Gastrocnemius medialis (tissue), 4 donors: ENCODE measurements around the gene VASP. TPM values are rescaled to one million over a fixed set of nuclear protein-coding genes. Genes with fewer than 3 reads are reported as not detected.

Source experiments
- ATAC-seq, 2 donors: fragments of 150-250 bp; one replicate each; pipeline ENCODE4 v1.9.1; 2016
- DNase-seq, 2 donors: peaks; one replicate each; pipeline ENCODE4 v3.0.0-alpha.2; 2019
- H3K27ac ChIP-seq, 4 donors: fragments of 200-600 bp; sonication (generic); 1 replicate in 1 of 4; 2 replicates in 3 of 4; pipeline ENCODE4 v1.5.1; 2016 to 2018; ENCODE audit warnings: mild to moderate bottlenecking in 2 of 4, moderate library complexity in 1 of 4
- H3K27me3 ChIP-seq, 3 donors: fragments of 200-600 bp; sonication (generic) in 2 of 3; 1 replicate in 1 of 3; 2 replicates in 2 of 3; pipeline versions ENCODE4 v1.5.1 to v1.6.0; 2016 to 2019; ENCODE audit warnings: mild to moderate bottlenecking in 1 of 3, moderate library complexity in 1 of 3
- H3K36me3 ChIP-seq, 2 donors: fragments of 200-600 bp; sonication (generic) in 1 of 2; one replicate each; pipeline ENCODE4 v1.5.1; 2017 to 2018
- H3K4me1 ChIP-seq, 2 donors: fragments of 200-600 bp; sonication (generic) in 1 of 2; one replicate each; pipeline ENCODE4 v1.5.1; 2016 to 2017; ENCODE audit warnings: mild to moderate bottlenecking in 2 of 2
- H3K4me3 ChIP-seq, 4 donors: fragments of 200-600 bp; sonication (generic) in 3 of 4; 1 replicate in 1 of 4; 2 replicates in 3 of 4; pipeline ENCODE4 v1.5.1; 2016 to 2019; ENCODE audit warnings: mild to moderate bottlenecking in 2 of 4
- H3K9me3 ChIP-seq, 3 donors: fragments of 200-600 bp; sonication (generic) in 2 of 3; 1 replicate in 1 of 3; 2 replicates in 2 of 3; pipeline ENCODE4 v1.5.1; 2016 to 2019
- CTCF ChIP-seq, 5 experiments: fragments of 450-650 bp in 3 of 5; fragments of 200-600 bp in 2 of 5; sonication (generic) in 2 of 5; IDR thresholded peaks in 4 of 5; conservative IDR thresholded peaks in 1 of 5; 1 replicate in 4 of 5; 2 replicates in 1 of 5; pipeline ENCODE4 v1.5.1; 2016 to 2019; ENCODE audit warnings: antibody characterized with exemption in 5 of 5, mild to moderate bottlenecking in 3 of 5, moderate library complexity in 3 of 5
- POLR2A ChIP-seq, 2 donors: fragments of 450-650 bp; IDR thresholded peaks; one replicate each; pipeline ENCODE4 v1.6.1; 2017; ENCODE audit warnings: antibody characterized with exemption in 2 of 2, mild to moderate bottlenecking in 2 of 2, moderate library complexity in 2 of 2
- in situ Hi-C, 4 donors: fragments of 200-750 bp; cut with MboI; loops; one replicate each; pipeline versions ENCODE4 v1.15.0 to v1.8.0; 2017; ENCODE audit warnings: low sequenced_read_pairs in 4 of 4
- intact Hi-C: fragments of 100-400 bp; cut with DNase I; formaldehyde crosslinking; loops from one replicate; pipeline ENCODE4 v1.15.1; 2023; ENCODE audit warnings: low total_unique reads
- total RNA-seq, 4 donors: library from RNA; depleted of rRNA; stranded (reverse); fragments of >200 nt; gene quantifications; one replicate each; pipeline versions ENCODE4 v1.1.0 to v1.2.3, GENCODE V29; 2016

The VASP gene
- total RNA-seq, 4 donors from 2014 or later = 10.2 to 18.2 (median 16.4) TPM

- Histone ChIP-seq H3K27me3 (no peaks in the 10 kb centered on the region), H3K27ac (peak overlapping the region in 1 of 4 donors; percentile 27), H3K4me1 (peaks cover 14 to 16% of the 10 kb centered on the region in 2 donors), H3K4me3 (no peak overlapping the region), H3K36me3 (no peaks in the 10 kb centered on the region), H3K9me3 (no peaks in the 10 kb centered on the region)
- in situ Hi-C loops (no loop called here), intact Hi-C loops (no loop called here)
- DNase-seq (no peak), ATAC-seq (no peak)
- TF ChIP-seq POLR2A (IDR thresholded peaks at IDR 0.05) (no peak), CTCF (IDR thresholded peaks at IDR 0.05 in 4 of 5, conservative IDR thresholded peaks at IDR 0.05 in 1 of 5) (no peak)
Observed at GRCh38 chr19:45472563-45473366, 34.5 kb upstream of the VASP start.

GRCh38 chr19:45473367-45473681 is 34.0 kb upstream of the VASP start:
- ATAC-seq = no peak
- DNase-seq = no peak
- TF ChIP-seq CTCF (IDR thresholded peaks at IDR 0.05 in 4 of 5, conservative IDR thresholded peaks at IDR 0.05 in 1 of 5) = no peak
- TF ChIP-seq POLR2A (IDR thresholded peaks at IDR 0.05) = no peak
- H3K9me3 ChIP-seq = no peaks in the 10 kb centered on the region
- H3K27ac ChIP-seq = no peak overlapping the region
- no peaks in the 10 kb centered on the region for H3K36me3 ChIP-seq
- H3K4me3 ChIP-seq = no peak overlapping the region
- intact Hi-C loops = no loop called here
- H3K4me1 ChIP-seq = peaks cover 15% of the 10 kb centered on the region in 2 donors
- H3K27me3 ChIP-seq = no peaks in the 10 kb centered on the region
- in situ Hi-C loops = no loop called here

- no peaks in the 10 kb centered on the region for H3K36me3 ChIP-seq
- ATAC-seq = no peak
- no peaks in the 10 kb centered on the region for H3K27me3 ChIP-seq
- no peak overlapping the region for H3K27ac ChIP-seq
- H3K4me1 ChIP-seq = peaks cover 10 to 13% of the 10 kb centered on the region in 2 donors
- H3K9me3 ChIP-seq = no peaks in the 10 kb centered on the region
- no peak for DNase-seq
- no peak overlapping the region for H3K4me3 ChIP-seq
- in situ Hi-C loops = no loop called here
- intact Hi-C loops = no loop called here
- TF ChIP-seq CTCF (IDR thresholded peaks at IDR 0.05 in 4 of 5, conservative IDR thresholded peaks at IDR 0.05 in 1 of 5) (no peak), POLR2A (IDR thresholded peaks at IDR 0.05) (no peak)
Observed at GRCh38 chr19:45473682-45474605, 33.3 kb upstream of the VASP start.

GRCh38 chr19:45474606-45475521 is 32.4 kb upstream of the VASP start:
- TF ChIP-seq CTCF (IDR thresholded peaks at IDR 0.05 in 4 of 5, conservative IDR thresholded peaks at IDR 0.05 in 1 of 5) (no peak), POLR2A (IDR thresholded peaks at IDR 0.05) (no peak)
- H3K4me3 ChIP-seq = no peak overlapping the region
- intact Hi-C loops (no loop called here), in situ Hi-C loops (loop anchor here in 2 of 4 donors (5.0 kb wide), 2 partner anchors 33 to 38 kb away; no protein-coding TSS in a partner anchor)
- ATAC-seq (no peak), DNase-seq (no peak)
- no peak overlapping the region for H3K27ac ChIP-seq
- H3K36me3 ChIP-seq = no peaks in the 10 kb centered on the region
- peaks cover 9 to 11% of the 10 kb centered on the region in 2 donors for H3K4me1 ChIP-seq
- H3K9me3 ChIP-seq = no peaks in the 10 kb centered on the region
- no peaks in the 10 kb centered on the region for H3K27me3 ChIP-seq
